Measurements from ENCODE around the gene CACNB2. TPM values are rescaled to one million over a fixed set of nuclear protein-coding genes. Genes with fewer than 3 reads are reported as not detected.

CACNB2 gene
- total RNA-seq, 4 donors from 2014 or later: 1.6 to 13.8 (median 5.0) TPM

- no peaks in the 10 kb centered on the region for H3K36me3 ChIP-seq
- H3K27ac ChIP-seq: no peak overlapping the region
- H3K4me3 ChIP-seq: no peak overlapping the region
- no peak for DNase-seq (ENCODE audit: low spot score in 2 of 2)
- 86 to 88% methylated on average over 4 of the region's 4 CpGs for WGBS, 2 donors
- H3K4me1 ChIP-seq: no peaks in the 10 kb centered on the region
- no peaks in the 10 kb centered on the region for H3K9me3 ChIP-seq
- TF ChIP-seq CTCF (IDR thresholded peaks at IDR 0.05) (no peak), EP300 (IDR thresholded peaks at IDR 0.05) (no peak), POLR2A (IDR thresholded peaks at IDR 0.05) (no peak)
- H3K27me3 ChIP-seq: no peaks in the 10 kb centered on the region
Observed at GRCh38 chr10:18498998-18499397, 358.8 kb downstream of the CACNB2 start.

- Histone ChIP-seq H3K4me3 (no peak overlapping the region), H3K9me3 (no peaks in the 10 kb centered on the region), H3K27me3 (no peaks in the 10 kb centered on the region), H3K36me3 (no peaks in the 10 kb centered on the region), H3K4me1 (no peaks in the 10 kb centered on the region), H3K27ac (no peak overlapping the region)
- DNase-seq (ENCODE audit: low spot score in 2 of 2): no peak
- TF ChIP-seq POLR2A (IDR thresholded peaks at IDR 0.05) (no peak), CTCF (IDR thresholded peaks at IDR 0.05) (no peak), EP300 (IDR thresholded peaks at IDR 0.05) (no peak)
- WGBS, 2 donors: 80 to 86% methylated on average over 7 of the region's 7 CpGs
Observed at GRCh38 chr10:18500576-18500975, 360.4 kb downstream of the CACNB2 start.

- WGBS, 2 donors: 81 to 87% methylated on average over 3 of the region's 3 CpGs
- H3K27me3 ChIP-seq: no peaks in the 10 kb centered on the region
- no peak for DNase-seq (ENCODE audit: low spot score in 2 of 2)
- H3K9me3 ChIP-seq: no peaks in the 10 kb centered on the region
- H3K4me1 ChIP-seq: no peaks in the 10 kb centered on the region
- H3K27ac ChIP-seq: no peak overlapping the region
- no peaks in the 10 kb centered on the region for H3K36me3 ChIP-seq
- no peak overlapping the region for H3K4me3 ChIP-seq
- no peak for TF ChIP-seq POLR2A (IDR thresholded peaks at IDR 0.05)
- no peak for TF ChIP-seq EP300 (IDR thresholded peaks at IDR 0.05)
- TF ChIP-seq CTCF (IDR thresholded peaks at IDR 0.05): no peak
Observed at GRCh38 chr10:18501198-18501597, 361.0 kb downstream of the CACNB2 start.

GRCh38 chr10:18501629-18502028, 361.4 kb downstream of the CACNB2 start:
- DNase-seq (ENCODE audit: low spot score in 2 of 2): no peak

GRCh38 chr10:18504161-18504560, 363.9 kb downstream of the CACNB2 start:
- H3K27ac ChIP-seq: no peak overlapping the region
- DNase-seq (ENCODE audit: low spot score in 2 of 2): no peak

More at GRCh38 chr10:18501629-18502028, 361.4 kb downstream of the CACNB2 start:
- no peaks in the 10 kb centered on the region for H3K9me3 ChIP-seq
- H3K27me3 ChIP-seq: no peaks in the 10 kb centered on the region
- H3K36me3 ChIP-seq: no peaks in the 10 kb centered on the region
- H3K27ac ChIP-seq: no peak overlapping the region
- 68 to 78% methylated on average over 5 of the region's 5 CpGs for WGBS, 2 donors
- no peaks in the 10 kb centered on the region for H3K4me1 ChIP-seq
- TF ChIP-seq POLR2A (IDR thresholded peaks at IDR 0.05): no peak
- no peak overlapping the region for H3K4me3 ChIP-seq

More at GRCh38 chr10:18504161-18504560, 363.9 kb downstream of the CACNB2 start:
- Histone ChIP-seq H3K36me3 (no peaks in the 10 kb centered on the region), H3K27me3 (no peaks in the 10 kb centered on the region), H3K4me3 (no peak overlapping the region), H3K4me1 (no peaks in the 10 kb centered on the region), H3K9me3 (no peaks in the 10 kb centered on the region)
- no peak for TF ChIP-seq POLR2A (IDR thresholded peaks at IDR 0.05)
- TF ChIP-seq EP300 (IDR thresholded peaks at IDR 0.05): no peak
- no peak for TF ChIP-seq CTCF (IDR thresholded peaks at IDR 0.05)
- 91 to 96% methylated on average over 5 of the region's 5 CpGs for WGBS, 2 donors

Measured in tibial nerve (tissue), 4 donors.